ENCODE results near the gene OLIG1.

DNA sequence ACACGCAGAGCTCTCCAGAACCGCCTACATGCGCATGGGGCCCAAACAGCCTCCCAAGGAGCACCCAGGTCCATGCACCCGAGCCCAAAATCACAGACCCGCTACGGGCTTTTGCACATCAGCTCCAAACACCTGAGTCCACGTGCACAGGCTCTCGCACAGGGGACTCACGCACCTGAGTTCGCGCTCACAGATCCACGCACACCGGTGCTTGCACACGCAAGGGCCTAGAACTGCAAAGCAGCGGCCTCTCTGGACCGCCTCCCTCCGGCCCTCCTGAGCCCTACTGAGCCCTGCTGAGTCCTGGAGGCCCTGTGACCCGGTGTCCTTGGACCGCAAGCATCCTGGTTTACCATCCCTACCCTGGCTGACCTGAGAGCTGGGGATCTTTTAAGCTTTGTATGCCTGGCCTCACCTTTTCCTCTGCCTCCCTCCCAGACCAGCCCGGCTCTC, 36.0 kb upstream of the OLIG1 start:
- TF ChIP-seq GABPA (IDR thresholded peaks at IDR 0.05; ENCODE audit: low read depth) (no peak), REST (IDR thresholded peaks at IDR 0.05; ENCODE audit: insufficient replicate concordance, low read depth) (no peak), POLR2AphosphoS5 (IDR thresholded peaks at IDR 0.05; ENCODE audit: low read depth) (no peak), SPI1 (IDR thresholded peaks at IDR 0.05; ENCODE audit: borderline replicate concordance, low read depth) (no peak)
- TF ChIP-seq, protein P1, sequence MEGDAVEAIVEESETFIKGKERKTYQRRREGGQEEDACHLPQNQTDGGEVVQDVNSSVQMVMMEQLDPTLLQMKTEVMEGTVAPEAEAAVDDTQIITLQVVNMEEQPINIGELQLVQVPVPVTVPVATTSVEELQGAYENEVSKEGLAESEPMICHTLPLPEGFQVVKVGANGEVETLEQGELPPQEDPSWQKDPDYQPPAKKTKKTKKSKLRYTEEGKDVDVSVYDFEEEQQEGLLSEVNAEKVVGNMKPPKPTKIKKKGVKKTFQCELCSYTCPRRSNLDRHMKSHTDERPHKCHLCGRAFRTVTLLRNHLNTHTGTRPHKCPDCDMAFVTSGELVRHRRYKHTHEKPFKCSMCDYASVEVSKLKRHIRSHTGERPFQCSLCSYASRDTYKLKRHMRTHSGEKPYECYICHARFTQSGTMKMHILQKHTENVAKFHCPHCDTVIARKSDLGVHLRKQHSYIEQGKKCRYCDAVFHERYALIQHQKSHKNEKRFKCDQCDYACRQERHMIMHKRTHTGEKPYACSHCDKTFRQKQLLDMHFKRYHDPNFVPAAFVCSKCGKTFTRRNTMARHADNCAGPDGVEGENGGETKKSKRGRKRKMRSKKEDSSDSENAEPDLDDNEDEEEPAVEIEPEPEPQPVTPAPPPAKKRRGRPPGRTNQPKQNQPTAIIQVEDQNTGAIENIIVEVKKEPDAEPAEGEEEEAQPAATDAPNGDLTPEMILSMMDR (IDR thresholded peaks at IDR 0.05; ENCODE audit: insufficient read depth, low read length): no peak
